IMR-90 (cell line): ENCODE data around the gene HBD. TPM values are rescaled to one million over a fixed set of nuclear protein-coding genes. Genes with fewer than 3 reads are reported as not detected.

Source experiments
- ATAC-seq: fragments of 200-7000 bp; cut with Tn5 transposase; 2 replicates; pipeline ENCODE4 v1.9.1; 2020; ENCODE audit warnings: low read depth, mild to moderate bottlenecking, moderate library complexity
- BruUV-seq: library from RNA; stranded (reverse); fragments of 400-500 nt; replicated peaks from 2 replicates; lab custom pipeline; 2021; lab: Mats Ljungman, UMichigan
- CTCF ChIA-PET: fragments of 300-600 bp; formaldehyde crosslinking; extraction: SDS; loops from one replicate; lab custom pipeline; 2021; ENCODE audit warnings: antibody characterized with exemption; lab: Yijun Ruan, JAX
- POLR2A ChIA-PET: fragments of 300-600 bp; sonication (Branson Sonifier 250); formaldehyde crosslinking; loops from one replicate; lab custom pipeline; 2022; ENCODE audit warnings: antibody characterized with exemption; ENCODE audit not compliant: unreplicated experiment; lab: Charles Lee
- DNase-seq: peaks from one replicate; pipeline ENCODE4 v3.0.0; 2013
- H2AFZ ChIP-seq: replicated peaks from 2 replicates; pipeline ENCODE3; 2013; ENCODE audit warnings: low read length, mild to moderate bottlenecking; ENCODE audit not compliant: poor library complexity
- H2AK5ac ChIP-seq: 2 replicates; pipeline ENCODE4 v1.6.1; 2013; ENCODE audit warnings: low read depth, low read length, inconsistent platforms
- H2AK9ac ChIP-seq: replicated peaks from 2 replicates; pipeline ENCODE3; 2013; ENCODE audit warnings: mild to moderate bottlenecking, low read depth, low read length, moderate library complexity; ENCODE audit not compliant: poor library complexity
- H2BK120ac ChIP-seq: 2 replicates; pipeline ENCODE4 v1.6.1; 2013; ENCODE audit warnings: low read depth, low read length, inconsistent platforms
- H2BK15ac ChIP-seq: 3 replicates; pipeline ENCODE4 v1.6.1; 2013; ENCODE audit warnings: low read depth, low read length, inconsistent platforms
- H2BK20ac ChIP-seq: 2 replicates; pipeline ENCODE4 v1.6.1; 2013; ENCODE audit warnings: low read depth, mild to moderate bottlenecking, inconsistent platforms, low read length, moderate library complexity
- H2BK5ac ChIP-seq: 2 replicates; pipeline ENCODE4 v1.6.1; 2013; ENCODE audit warnings: mild to moderate bottlenecking, low read depth, low read length, inconsistent platforms; ENCODE audit not compliant: poor library complexity, severe bottlenecking
- H3K14ac ChIP-seq: replicated peaks from 2 replicates; pipeline ENCODE4 v1.6.1; 2013; ENCODE audit warnings: low read depth, low read length, inconsistent platforms
- H3K18ac ChIP-seq: 2 replicates; pipeline ENCODE4 v1.6.1; 2013; ENCODE audit warnings: low read depth, low read length, control low read depth
- H3K23ac ChIP-seq: 2 replicates; pipeline ENCODE4 v1.6.1; 2013; ENCODE audit warnings: low read depth, low read length, inconsistent platforms
- H3K27ac ChIP-seq: 2 replicates; pipeline ENCODE4 v1.5.1; 2013; ENCODE audit warnings: mild to moderate bottlenecking, control low read depth, low read length; ENCODE audit not compliant: insufficient read depth
- H3K27me3 ChIP-seq: 2 replicates; pipeline ENCODE4 v1.6.1; 2013; ENCODE audit warnings: low read length; ENCODE audit not compliant: control insufficient read depth, insufficient read depth
- H3K36me3 ChIP-seq: 2 replicates; pipeline ENCODE4 v1.6.1; 2013; ENCODE audit warnings: low read length, mixed read lengths; ENCODE audit not compliant: control insufficient read depth, insufficient read depth
- H3K4ac ChIP-seq: 2 replicates; pipeline ENCODE4 v1.6.1; 2013; ENCODE audit warnings: low read depth, low read length, inconsistent platforms
- H3K4me1 ChIP-seq: 2 replicates; pipeline ENCODE4 v1.6.1; 2013; ENCODE audit warnings: low read length, mixed read lengths; ENCODE audit not compliant: control insufficient read depth, insufficient read depth
- H3K4me2 ChIP-seq: 2 replicates; pipeline ENCODE4 v1.6.1; 2013; ENCODE audit warnings: low read depth, mild to moderate bottlenecking, control low read depth, low read length, moderate library complexity
- H3K4me3 ChIP-seq: 2 replicates; pipeline ENCODE4 v1.5.1; 2013; ENCODE audit warnings: low read depth, mild to moderate bottlenecking, control low read depth, low read length, moderate library complexity; ENCODE audit not compliant: insufficient read depth
- H3K56ac ChIP-seq: 2 replicates; pipeline ENCODE4 v1.6.1; 2013; ENCODE audit warnings: low read length, inconsistent platforms; ENCODE audit not compliant: insufficient read depth; ENCODE audit errors: extremely low read depth
- H3K79me1 ChIP-seq, 2 experiments: 2 replicates each; pipeline ENCODE4 v1.6.1; 2013; ENCODE audit warnings: low read length in 2 of 2, inconsistent platforms in 1 of 2, low read depth in 1 of 2
- H3K9ac ChIP-seq: 2 replicates; pipeline ENCODE4 v1.6.1; 2013; ENCODE audit warnings: low read depth, low read length, control low read depth
- H3K9me1 ChIP-seq: 2 replicates; pipeline ENCODE4 v1.6.1; 2013; ENCODE audit warnings: low read length, inconsistent platforms; ENCODE audit not compliant: insufficient read depth
- H3K9me3 ChIP-seq: 2 replicates; pipeline ENCODE4 v1.6.1; 2013; ENCODE audit warnings: low read length; ENCODE audit not compliant: control insufficient read depth, insufficient read depth
- H4K20me1 ChIP-seq: 2 replicates; pipeline ENCODE4 v1.6.1; 2013; ENCODE audit warnings: low read length, inconsistent platforms; ENCODE audit not compliant: insufficient read depth
- H4K5ac ChIP-seq: 2 replicates; pipeline ENCODE4 v1.6.1; 2013; ENCODE audit warnings: mild to moderate bottlenecking, low read depth, low read length, control low read depth
- H4K8ac ChIP-seq, 2 experiments: 2 replicates each; pipeline ENCODE4 v1.6.1; 2013; ENCODE audit warnings: low read depth in 2 of 2, low read length in 2 of 2, control low read depth in 1 of 2, inconsistent platforms in 1 of 2
- H4K91ac ChIP-seq: 2 replicates; pipeline ENCODE4 v1.6.1; 2013; ENCODE audit warnings: low read depth, low read length, inconsistent platforms; ENCODE audit not compliant: insufficient read depth
- BHLHE40 ChIP-seq: fragments of 150-350 bp; IDR thresholded peaks from 2 replicates; pipeline ENCODE4 v1.6.1; 2016; ENCODE audit warnings: mild to moderate bottlenecking, low read depth, low read length
- CEBPB ChIP-seq: IDR thresholded peaks from 2 replicates; pipeline ENCODE4 v1.6.1; 2012; ENCODE audit warnings: low read depth, low read length, improper control_type of control experiment
- CHD1 ChIP-seq: IDR thresholded peaks from 2 replicates; pipeline ENCODE4 v1.6.1; 2012; ENCODE audit warnings: low read depth, low read length, improper control_type of control experiment
- FOS ChIP-seq: fragments of 150-350 bp; IDR thresholded peaks from 2 replicates; pipeline ENCODE4 v1.6.1; 2016; ENCODE audit warnings: low read depth, low read length
- MAFK ChIP-seq: IDR thresholded peaks from 2 replicates; pipeline ENCODE4 v1.6.1; 2012; ENCODE audit warnings: low read depth, low read length, improper control_type of control experiment
- MAZ ChIP-seq: IDR thresholded peaks from 2 replicates; pipeline ENCODE4 v1.6.1; 2012; ENCODE audit warnings: low read depth, mild to moderate bottlenecking, low read length, improper control_type of control experiment, moderate library complexity, borderline replicate concordance
- MXI1 ChIP-seq: IDR thresholded peaks from 2 replicates; pipeline ENCODE4 v1.6.1; 2012; ENCODE audit warnings: low read depth, mild to moderate bottlenecking, low read length, moderate library complexity, borderline replicate concordance
- NFE2L2 ChIP-seq: fragments of 150-350 bp; IDR thresholded peaks from 2 replicates; pipeline ENCODE4 v1.6.1; 2016; ENCODE audit warnings: low read depth, mild to moderate bottlenecking, low read length
- POLR2A ChIP-seq: IDR thresholded peaks from 2 replicates; pipeline ENCODE4 v1.6.1; 2012; ENCODE audit warnings: mild to moderate bottlenecking, low read depth, low read length
- RAD21 ChIP-seq: IDR thresholded peaks from 2 replicates; pipeline ENCODE4 v1.6.1; 2012; ENCODE audit warnings: low read length, improper control_type of control experiment
- RCOR1 ChIP-seq: IDR thresholded peaks from 2 replicates; pipeline ENCODE4 v1.6.1; 2012; ENCODE audit warnings: mild to moderate bottlenecking, low read length, improper control_type of control experiment; ENCODE audit not compliant: insufficient replicate concordance
- RFX5 ChIP-seq: IDR thresholded peaks from 2 replicates; pipeline ENCODE4 v1.8.0; 2012; ENCODE audit warnings: low read depth, mild to moderate bottlenecking, low read length, moderate library complexity
- SMC3 ChIP-seq: fragments of 150-350 bp; IDR thresholded peaks from 2 replicates; pipeline ENCODE4 v1.6.1; 2016; ENCODE audit warnings: low read depth, mild to moderate bottlenecking, antibody characterized with exemption, low read length, moderate library complexity
- WGBS, 2 experiments: methylation state at CpG; one replicate each; pipeline versions ENCODE4 v1.1.5 to v1.1.7; 2013; ENCODE audit warnings: missing lambda C conversion rate in 2 of 2; ENCODE audit not compliant: insufficient read length in 1 of 2; ENCODE audit errors: extremely low coverage in 2 of 2; 5-methylcytosine and 5-hydroxymethylcytosine counted together
- dilution Hi-C: fragments of 300-500 bp; cut with HindIII; formaldehyde crosslinking; loops from one replicate; pipeline ENCODE4 v1.14.3; 2018; ENCODE audit warnings: low sequenced_read_pairs; ENCODE audit not compliant: unreplicated experiment
- in situ Hi-C: fragments of 300-500 bp; cut with MboI; formaldehyde crosslinking; loops from 3 replicates; pipeline ENCODE4 v1.14.3; 2019; ENCODE audit warnings: low sequenced_read_pairs, inconsistent platforms, mixed read lengths
- intact Hi-C: fragments of 100-400 bp; cut with micrococcal nuclease; formaldehyde crosslinking; loops from 2 replicates; pipeline ENCODE4 v1.10.0; 2022
- polyA plus RNA-seq, 3 experiments: library from polyadenylated mRNA; depleted of rRNA; stranded (reverse); fragments of >200 nt; gene quantifications; 2 replicates each; pipeline ENCODE4 v1.2.3, GENCODE V29; 2012; ENCODE audit warnings: low replicate concordance in 1 of 3
- total RNA-seq: library from RNA; depleted of rRNA; stranded (reverse); fragments of >200 nt; gene quantifications from 2 replicates; pipeline ENCODE4 v1.2.3, GENCODE V29; 2012
- TF ChIP-seq, protein P1 (sequence below): fragments of 150-350 bp; IDR thresholded peaks from 2 replicates; pipeline ENCODE4 v1.6.1; 2016; ENCODE audit warnings: low read depth, mild to moderate bottlenecking, low read length, moderate library complexity, borderline replicate concordance
- TF ChIP-seq, protein P2 (sequence below): conservative IDR thresholded peaks from 2 replicates; pipeline ENCODE4 v1.5.1; 2012; ENCODE audit warnings: mild to moderate bottlenecking, low read depth, low read length, improper control_type of control experiment
- TF ChIP-seq, protein P3 (sequence below): fragments of 150-350 bp; IDR thresholded peaks from 2 replicates; pipeline ENCODE4 v1.6.1; 2017; ENCODE audit warnings: mild to moderate bottlenecking, antibody characterized with exemption, low read length, low read depth

Gene HBD
- total and polyA plus RNA-seq, 2 of the 4 experiments (the other 2 are of a cell fraction), result 6.3 to 12.0 TPM

DNA sequence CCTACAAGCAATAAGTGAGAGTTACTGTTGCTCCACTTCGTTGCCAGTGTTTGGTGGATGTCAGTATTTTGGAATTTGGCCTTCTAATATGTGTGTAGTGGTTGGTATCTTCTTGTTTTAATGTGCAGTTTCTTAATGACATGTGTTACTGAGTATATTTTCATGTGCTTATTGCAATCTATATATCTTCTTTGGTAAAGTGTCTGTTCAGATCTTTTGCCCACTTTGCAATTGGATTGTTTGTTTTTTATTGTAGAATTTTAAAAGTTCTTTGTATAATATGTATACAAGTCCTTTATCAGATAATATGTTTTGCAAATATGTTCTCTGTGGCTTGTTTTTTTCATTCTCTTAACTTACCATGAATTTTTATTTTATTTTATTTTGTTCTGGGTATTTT, 41.5 kb downstream of the HBD start:
- dilution Hi-C loops, result no loop called here

More for the DNA sequence above, 41.5 kb downstream of the HBD start:
- Histone ChIP-seq H2AFZ (no peak overlapping the region), H3K27me3 (no peaks in the 10 kb centered on the region), H3K4me3 (no peak overlapping the region), H3K9me1 (no peaks in the 10 kb centered on the region), H3K36me3 (no peaks in the 10 kb centered on the region), H3K4ac (no peak overlapping the region), H3K4me2 (no peak overlapping the region), H4K5ac (no peak overlapping the region), H4K20me1 (no peaks in the 10 kb centered on the region), H2AK5ac (no peak overlapping the region), H3K18ac (no peak overlapping the region), H3K79me1 (no peaks in the 10 kb centered on the region), H2BK15ac (no peak overlapping the region), H3K56ac (no peak overlapping the region), H3K27ac (no peak overlapping the region), H2BK20ac (no peak overlapping the region), H2BK5ac (no peak overlapping the region), H3K4me1 (no peaks in the 10 kb centered on the region; the same call in 1 of the 2 replicates), H2AK9ac (no peak overlapping the region), H3K23ac (no peak overlapping the region), H3K9me3 (no peaks in the 10 kb centered on the region; the same call in 1 of the 2 replicates), H3K14ac (no peak overlapping the region), H2BK120ac (no peak overlapping the region), H4K8ac (no peak overlapping the region), H4K91ac (no peak overlapping the region), H3K9ac (no peak overlapping the region)
- ChIA-PET CTCF (no interaction called here), POLR2A (no interaction called here)
- TF ChIP-seq BHLHE40, result no peak
- no peak for TF ChIP-seq RCOR1
- no peak for TF ChIP-seq POLR2A
- no peak for TF ChIP-seq MAZ
- no peak for TF ChIP-seq MAFK
- TF ChIP-seq CHD1, result no peak
- TF ChIP-seq, protein P1, sequence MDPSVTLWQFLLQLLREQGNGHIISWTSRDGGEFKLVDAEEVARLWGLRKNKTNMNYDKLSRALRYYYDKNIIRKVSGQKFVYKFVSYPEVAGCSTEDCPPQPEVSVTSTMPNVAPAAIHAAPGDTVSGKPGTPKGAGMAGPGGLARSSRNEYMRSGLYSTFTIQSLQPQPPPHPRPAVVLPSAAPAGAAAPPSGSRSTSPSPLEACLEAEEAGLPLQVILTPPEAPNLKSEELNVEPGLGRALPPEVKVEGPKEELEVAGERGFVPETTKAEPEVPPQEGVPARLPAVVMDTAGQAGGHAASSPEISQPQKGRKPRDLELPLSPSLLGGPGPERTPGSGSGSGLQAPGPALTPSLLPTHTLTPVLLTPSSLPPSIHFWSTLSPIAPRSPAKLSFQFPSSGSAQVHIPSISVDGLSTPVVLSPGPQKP, result no peak
- TF ChIP-seq FOS, result no peak
- no peak for TF ChIP-seq MXI1
- no peak for TF ChIP-seq RAD21
- no peak for TF ChIP-seq RFX5
- no peak for TF ChIP-seq NFE2L2
- TF ChIP-seq CEBPB, result no peak
- TF ChIP-seq, protein P2, sequence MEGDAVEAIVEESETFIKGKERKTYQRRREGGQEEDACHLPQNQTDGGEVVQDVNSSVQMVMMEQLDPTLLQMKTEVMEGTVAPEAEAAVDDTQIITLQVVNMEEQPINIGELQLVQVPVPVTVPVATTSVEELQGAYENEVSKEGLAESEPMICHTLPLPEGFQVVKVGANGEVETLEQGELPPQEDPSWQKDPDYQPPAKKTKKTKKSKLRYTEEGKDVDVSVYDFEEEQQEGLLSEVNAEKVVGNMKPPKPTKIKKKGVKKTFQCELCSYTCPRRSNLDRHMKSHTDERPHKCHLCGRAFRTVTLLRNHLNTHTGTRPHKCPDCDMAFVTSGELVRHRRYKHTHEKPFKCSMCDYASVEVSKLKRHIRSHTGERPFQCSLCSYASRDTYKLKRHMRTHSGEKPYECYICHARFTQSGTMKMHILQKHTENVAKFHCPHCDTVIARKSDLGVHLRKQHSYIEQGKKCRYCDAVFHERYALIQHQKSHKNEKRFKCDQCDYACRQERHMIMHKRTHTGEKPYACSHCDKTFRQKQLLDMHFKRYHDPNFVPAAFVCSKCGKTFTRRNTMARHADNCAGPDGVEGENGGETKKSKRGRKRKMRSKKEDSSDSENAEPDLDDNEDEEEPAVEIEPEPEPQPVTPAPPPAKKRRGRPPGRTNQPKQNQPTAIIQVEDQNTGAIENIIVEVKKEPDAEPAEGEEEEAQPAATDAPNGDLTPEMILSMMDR, result no peak
- TF ChIP-seq, protein P3, sequence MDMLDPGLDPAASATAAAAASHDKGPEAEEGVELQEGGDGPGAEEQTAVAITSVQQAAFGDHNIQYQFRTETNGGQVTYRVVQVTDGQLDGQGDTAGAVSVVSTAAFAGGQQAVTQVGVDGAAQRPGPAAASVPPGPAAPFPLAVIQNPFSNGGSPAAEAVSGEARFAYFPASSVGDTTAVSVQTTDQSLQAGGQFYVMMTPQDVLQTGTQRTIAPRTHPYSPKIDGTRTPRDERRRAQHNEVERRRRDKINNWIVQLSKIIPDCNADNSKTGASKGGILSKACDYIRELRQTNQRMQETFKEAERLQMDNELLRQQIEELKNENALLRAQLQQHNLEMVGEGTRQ, result no peak
- TF ChIP-seq SMC3, result no peak
- no CpG with 5 or more reads among the region's 1 CpG for WGBS, 2 experiments
- in situ Hi-C loops, result no loop called here
- DNase-seq (no peak), ATAC-seq (no peak)
- intact Hi-C loops, result no loop called here
- no TSS peak for BruUV-seq
